Lower leg skin (tissue), 4 donors: ENCODE measurements around the gene FAH. TPM values are rescaled to one million over a fixed set of nuclear protein-coding genes. Genes with fewer than 3 reads are reported as not detected.

Source experiments
- DNase-seq, 2 donors: peaks; one replicate each; pipeline ENCODE4 v3.0.0-alpha.2; 2019; ENCODE audit warnings: low spot score in 2 of 2
- H3K4me3 ChIP-seq: fragments of 200-600 bp; sonication (generic); 2 replicates; pipeline ENCODE4 v1.5.1; 2017; ENCODE audit warnings: mild to moderate bottlenecking, low read depth; ENCODE audit not compliant: poor library complexity, severe bottlenecking
- POLR2A ChIP-seq, 2 donors: fragments of 450-650 bp; IDR thresholded peaks; one replicate each; pipeline ENCODE4 v1.6.1; 2016 to 2017; ENCODE audit warnings: antibody characterized with exemption in 2 of 2, mild to moderate bottlenecking in 1 of 2, moderate library complexity in 1 of 2
- WGBS, 2 donors: methylation state at CpG; one replicate each; pipeline ENCODE4 v1.1.5; 2018; 5-methylcytosine and 5-hydroxymethylcytosine counted together
- intact Hi-C: fragments of 100-400 bp; cut with DNase I; formaldehyde crosslinking; loops from one replicate; pipeline ENCODE4 v1.15.0; 2023; ENCODE audit warnings: low total_unique reads
- total RNA-seq, 4 donors: library from RNA; depleted of rRNA; stranded (reverse); fragments of >200 nt; gene quantifications; one replicate each; pipeline ENCODE4 v1.1.0, GENCODE V29; 2016
- TF ChIP-seq, protein P1 (sequence below), 3 donors: fragments of 450-650 bp; IDR thresholded peaks; one replicate each; pipeline ENCODE4 v1.5.1; 2016; ENCODE audit warnings: antibody characterized with exemption in 3 of 3, mild to moderate bottlenecking in 3 of 3, moderate library complexity in 2 of 3

The FAH gene
- total RNA-seq, 4 donors from 2014 or later = 9.8 to 19.9 (median 11.8) TPM

DNA sequence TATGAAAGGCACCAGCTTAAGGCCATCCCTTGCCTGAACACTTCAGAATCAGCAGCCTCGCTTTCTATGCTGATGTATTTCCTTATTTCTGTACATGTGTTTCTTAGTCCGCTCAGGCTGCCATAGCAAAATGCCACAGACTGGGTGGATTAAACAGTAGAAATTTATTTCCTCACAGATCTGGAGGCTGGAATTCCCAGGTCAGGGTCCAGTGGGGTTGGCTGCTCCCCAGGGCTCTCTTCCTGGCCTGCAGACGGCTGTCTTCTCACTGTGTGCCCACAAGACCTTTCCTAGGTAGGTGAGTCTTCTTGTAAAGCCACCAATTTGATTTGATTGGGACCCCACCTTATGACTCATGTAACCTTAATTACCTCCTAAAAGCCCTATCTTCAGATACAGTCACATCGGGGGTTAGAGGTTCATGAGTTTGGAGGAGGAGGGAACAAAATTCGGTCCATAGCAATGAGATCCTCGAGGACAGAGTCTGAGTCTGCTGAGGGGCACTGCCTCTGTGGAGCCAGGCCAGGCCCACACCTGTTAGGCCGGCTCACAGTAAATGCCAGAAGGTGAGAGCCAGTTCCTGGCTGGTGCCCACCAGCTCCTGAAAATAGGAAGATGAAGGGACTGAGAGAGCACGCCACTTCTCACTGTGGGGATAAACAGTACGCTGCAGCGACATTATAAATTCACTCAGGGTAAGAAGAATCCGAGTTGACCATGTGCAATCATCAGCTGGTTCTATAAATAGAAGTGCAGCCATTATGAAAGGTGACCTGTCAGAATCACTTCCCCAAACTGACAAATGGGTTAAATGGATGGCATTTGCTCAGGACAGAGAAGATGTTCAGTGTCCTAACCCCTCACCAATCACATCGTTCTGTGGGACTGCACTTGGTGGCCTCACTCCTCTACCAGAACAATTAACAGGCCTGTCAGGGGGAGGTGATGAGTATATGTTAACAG lies 58.1 kb downstream of the FAH start:
- WGBS, 2 donors = 71 to 78% methylated on average over 12 of the region's 12 CpGs
- no peak for DNase-seq
- intact Hi-C loops = no loop called here
- H3K4me3 ChIP-seq = no peak overlapping the region
- no peak for TF ChIP-seq POLR2A (IDR thresholded peaks at IDR 0.05)
- TF ChIP-seq, protein P1, sequence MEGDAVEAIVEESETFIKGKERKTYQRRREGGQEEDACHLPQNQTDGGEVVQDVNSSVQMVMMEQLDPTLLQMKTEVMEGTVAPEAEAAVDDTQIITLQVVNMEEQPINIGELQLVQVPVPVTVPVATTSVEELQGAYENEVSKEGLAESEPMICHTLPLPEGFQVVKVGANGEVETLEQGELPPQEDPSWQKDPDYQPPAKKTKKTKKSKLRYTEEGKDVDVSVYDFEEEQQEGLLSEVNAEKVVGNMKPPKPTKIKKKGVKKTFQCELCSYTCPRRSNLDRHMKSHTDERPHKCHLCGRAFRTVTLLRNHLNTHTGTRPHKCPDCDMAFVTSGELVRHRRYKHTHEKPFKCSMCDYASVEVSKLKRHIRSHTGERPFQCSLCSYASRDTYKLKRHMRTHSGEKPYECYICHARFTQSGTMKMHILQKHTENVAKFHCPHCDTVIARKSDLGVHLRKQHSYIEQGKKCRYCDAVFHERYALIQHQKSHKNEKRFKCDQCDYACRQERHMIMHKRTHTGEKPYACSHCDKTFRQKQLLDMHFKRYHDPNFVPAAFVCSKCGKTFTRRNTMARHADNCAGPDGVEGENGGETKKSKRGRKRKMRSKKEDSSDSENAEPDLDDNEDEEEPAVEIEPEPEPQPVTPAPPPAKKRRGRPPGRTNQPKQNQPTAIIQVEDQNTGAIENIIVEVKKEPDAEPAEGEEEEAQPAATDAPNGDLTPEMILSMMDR (IDR thresholded peaks at IDR 0.05) = no peak

DNA sequence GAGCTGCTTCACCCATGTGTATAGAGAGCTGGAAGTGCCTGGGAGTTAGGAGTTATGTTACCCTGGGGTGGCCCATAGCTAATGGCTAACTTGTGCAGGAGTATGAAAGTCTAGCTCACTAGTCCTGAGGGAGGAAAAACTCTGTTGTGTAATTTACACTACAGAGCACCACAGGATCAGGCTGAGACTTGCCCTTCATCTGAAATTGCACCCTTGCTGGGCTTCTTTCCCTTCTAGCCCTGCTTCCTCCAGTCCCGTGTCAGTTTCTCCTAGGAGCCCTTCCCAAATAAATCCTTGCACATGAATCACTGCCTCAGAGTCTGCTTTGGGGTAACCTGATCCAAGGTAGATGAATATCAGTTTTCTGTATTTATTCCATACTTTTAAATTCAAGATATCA lies 59.2 kb downstream of the FAH start:
- no peak for TF ChIP-seq POLR2A (IDR thresholded peaks at IDR 0.05)
- TF ChIP-seq, protein P1 (IDR thresholded peaks at IDR 0.05) = no peak
- H3K4me3 ChIP-seq = no peak overlapping the region
- intact Hi-C loops = no loop called here
- 12 to 35% methylated on average over 1 of the region's 1 CpG for WGBS, 2 donors
- no peak for DNase-seq

DNA sequence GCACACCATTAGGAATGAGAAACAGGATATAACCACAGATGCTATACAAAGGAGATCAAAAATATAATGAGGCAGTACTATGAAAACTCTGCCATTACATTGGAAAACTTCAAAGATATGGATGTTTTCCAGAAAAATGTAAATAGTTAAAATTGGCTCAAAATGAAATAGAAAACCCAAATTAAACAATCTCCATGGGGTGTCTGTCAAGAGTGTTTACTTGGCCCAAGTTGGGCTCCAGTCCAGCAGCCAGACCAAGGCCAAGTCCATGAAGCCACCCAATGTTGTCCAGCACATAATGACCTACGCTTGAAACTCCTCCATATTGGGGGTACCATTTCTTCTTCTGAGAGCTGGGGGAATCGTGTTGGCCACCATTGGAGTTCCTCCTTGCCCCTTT lies 62.1 kb downstream of the FAH start:
- WGBS, 2 donors = 89 to 100% methylated on average over 2 of the region's 2 CpGs
- no peak for DNase-seq
- TF ChIP-seq POLR2A (IDR thresholded peaks at IDR 0.05) = no peak
- TF ChIP-seq, protein P1 (IDR thresholded peaks at IDR 0.05) = no peak
- no peak overlapping the region for H3K4me3 ChIP-seq
- intact Hi-C loops = no loop called here

DNA sequence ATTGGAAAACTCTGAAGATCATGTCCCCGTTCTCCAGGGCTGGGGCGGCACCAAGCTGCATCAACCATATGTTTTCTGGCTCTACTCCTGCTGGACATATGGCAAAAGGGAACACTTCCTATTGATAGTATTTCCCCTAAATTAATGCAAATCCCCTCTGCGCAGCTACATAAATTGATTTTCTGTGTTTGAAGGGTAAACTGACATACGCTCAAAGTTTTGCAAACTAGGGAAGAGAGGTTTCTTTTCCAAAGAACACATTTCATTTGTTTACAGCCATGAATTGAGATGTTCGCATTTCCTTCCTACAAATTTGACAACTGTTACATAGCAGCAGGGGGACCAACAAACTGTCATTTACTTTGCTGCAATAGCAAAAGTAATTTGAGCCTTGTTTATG lies 63.3 kb downstream of the FAH start:
- intact Hi-C loops = no loop called here
- DNase-seq = no peak
- TF ChIP-seq POLR2A (IDR thresholded peaks at IDR 0.05) = no peak
- TF ChIP-seq, protein P1 (IDR thresholded peaks at IDR 0.05) = no peak
- WGBS, 2 donors = 82% methylated on average over 5 of the region's 5 CpGs
- no peak overlapping the region for H3K4me3 ChIP-seq

DNA sequence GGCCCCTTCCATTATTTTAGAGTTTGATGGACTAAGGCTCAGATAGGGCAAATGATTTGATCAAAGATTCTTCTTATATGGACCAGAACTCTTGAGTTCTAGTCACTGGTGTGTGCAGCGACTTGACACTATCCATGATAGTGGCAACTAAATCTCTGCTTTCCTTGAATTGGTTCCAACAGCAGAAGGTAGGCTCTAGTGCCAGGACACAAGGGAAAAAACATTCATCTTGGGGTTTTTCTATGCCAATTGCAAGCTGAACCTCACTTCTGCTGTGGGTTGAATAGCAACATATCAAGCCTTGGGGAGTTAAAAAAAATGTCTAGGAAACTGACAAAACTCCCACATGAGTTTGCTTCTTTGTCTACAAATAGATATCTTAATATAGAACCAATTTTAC lies 64.1 kb downstream of the FAH start:
- H3K4me3 ChIP-seq = no peak overlapping the region
- DNase-seq = no peak
- intact Hi-C loops = no loop called here
- WGBS, 2 donors = 92 to 100% methylated on average over 1 of the region's 1 CpG
- no peak for TF ChIP-seq POLR2A (IDR thresholded peaks at IDR 0.05)
- TF ChIP-seq, protein P1 (IDR thresholded peaks at IDR 0.05) = no peak
